ENCODE data around the gene JCAD. TPM values are rescaled to one million over a fixed set of nuclear protein-coding genes. Genes with fewer than 3 reads are reported as not detected.

JCAD gene
- polyA plus RNA-seq, 1 experiment: 38.3 TPM

- DNase-seq (ENCODE audit: low read depth, low spot score): no peak
- POLR2A ChIA-PET: no interaction called here
- no peak for TF ChIP-seq CTCF (IDR thresholded peaks at IDR 0.05; ENCODE audit: low read depth, low read length)
These were observed 22.6 kb downstream of the JCAD start for GRCh38 chr10:30036811-30037210.

GRCh38 chr10:30036341-30036740, 23.0 kb downstream of the JCAD start:
- no peak for TF ChIP-seq CTCF (IDR thresholded peaks at IDR 0.05; ENCODE audit: low read depth, low read length)
- no peak for DNase-seq (ENCODE audit: low read depth, low spot score)
- Histone ChIP-seq H3K9me3 (ENCODE audit: control insufficient read depth, insufficient read depth, low read length) (no peaks in the 10 kb centered on the region), H3K4me3 (ENCODE audit: low read depth, low read length) (no peak overlapping the region), H3K27ac (ENCODE audit: low read depth, low read length) (no peak overlapping the region), H3K27me3 (ENCODE audit: control insufficient read depth, insufficient read depth, low read length) (no peaks in the 10 kb centered on the region)
- CTCF ChIA-PET: no interaction called here
- POLR2A ChIA-PET: no interaction called here

More at GRCh38 chr10:30036811-30037210, 22.6 kb downstream of the JCAD start:
- Histone ChIP-seq H3K27ac (ENCODE audit: low read depth, low read length) (no peak overlapping the region), H3K9me3 (ENCODE audit: control insufficient read depth, insufficient read depth, low read length) (no peaks in the 10 kb centered on the region), H3K4me3 (ENCODE audit: low read depth, low read length) (no peak overlapping the region), H3K27me3 (ENCODE audit: control insufficient read depth, insufficient read depth, low read length) (no peaks in the 10 kb centered on the region)
- CTCF ChIA-PET: no interaction called here

GRCh38 chr10:30034433-30035137, 24.8 kb downstream of the JCAD start:
- ChIA-PET POLR2A (no interaction called here), CTCF (no interaction called here)
- TF ChIP-seq CTCF (IDR thresholded peaks at IDR 0.05; ENCODE audit: low read depth, low read length): no peak

GRCh38 chr10:30032125-30032524, 27.3 kb downstream of the JCAD start:
- Histone ChIP-seq H3K27ac (ENCODE audit: low read depth, low read length) (no peak overlapping the region), H3K4me3 (ENCODE audit: low read depth, low read length) (no peak overlapping the region), H3K9me3 (ENCODE audit: control insufficient read depth, insufficient read depth, low read length) (no peaks in the 10 kb centered on the region; the same call in 1 of the 2 replicates), H3K27me3 (ENCODE audit: control insufficient read depth, insufficient read depth, low read length) (no peaks in the 10 kb centered on the region)
- DNase-seq (ENCODE audit: low read depth, low spot score): no peak
- TF ChIP-seq CTCF (IDR thresholded peaks at IDR 0.05; ENCODE audit: low read depth, low read length): no peak
- CTCF ChIA-PET: interaction anchor here (0.6 to 1.1 kb wide), 2 partner anchors 34 to 154 kb away, joined by 3 to 4 read pairs; no protein-coding TSS in a partner anchor
- POLR2A ChIA-PET: no interaction called here

More at GRCh38 chr10:30034433-30035137, 24.8 kb downstream of the JCAD start:
- Histone ChIP-seq H3K27me3 (ENCODE audit: control insufficient read depth, insufficient read depth, low read length) (no peaks in the 10 kb centered on the region), H3K9me3 (ENCODE audit: control insufficient read depth, insufficient read depth, low read length) (no peaks in the 10 kb centered on the region), H3K4me3 (ENCODE audit: low read depth, low read length) (no peak overlapping the region), H3K27ac (ENCODE audit: low read depth, low read length) (no peak overlapping the region)
- no peak for DNase-seq (ENCODE audit: low read depth, low spot score)

GRCh38 chr10:30029872-30030256, 29.5 kb downstream of the JCAD start:
- no peak for DNase-seq (ENCODE audit: low read depth, low spot score)
- TF ChIP-seq CTCF (IDR thresholded peaks at IDR 0.05; ENCODE audit: low read depth, low read length): no peak

More at GRCh38 chr10:30029872-30030256, 29.5 kb downstream of the JCAD start:
- ChIA-PET CTCF (no interaction called here), POLR2A (no interaction called here)
- no peaks in the 10 kb centered on the region for H3K27me3 ChIP-seq (ENCODE audit: control insufficient read depth, insufficient read depth, low read length)
- no peaks in the 10 kb centered on the region; the same call in 1 of the 2 replicates for H3K9me3 ChIP-seq (ENCODE audit: control insufficient read depth, insufficient read depth, low read length)
- no peak overlapping the region for H3K4me3 ChIP-seq (ENCODE audit: low read depth, low read length)
- H3K27ac ChIP-seq (ENCODE audit: low read depth, low read length): no peak overlapping the region
